Stimulated activated CD4-positive, alpha-beta T cell treated with anti-CD3 and anti-CD28 coated beads, Interleukin-15, amount 100 ng/mL, for 1 hour (primary cell): ENCODE measurements around the gene EIF2AK2.
"Not testable (repeated sequence)": the region's sequence is repeated elsewhere in the genome, so short reads cannot be mapped to it uniquely, and the experiment has no call there.

Experiments
- DNase-seq, 2 donors: peaks; one replicate each; pipeline ENCODE4 v3.0.0-alpha.2; 2020; ENCODE audit warnings: low read depth in 1 of 2, low spot score in 1 of 2

Gene EIF2AK2

DNA sequence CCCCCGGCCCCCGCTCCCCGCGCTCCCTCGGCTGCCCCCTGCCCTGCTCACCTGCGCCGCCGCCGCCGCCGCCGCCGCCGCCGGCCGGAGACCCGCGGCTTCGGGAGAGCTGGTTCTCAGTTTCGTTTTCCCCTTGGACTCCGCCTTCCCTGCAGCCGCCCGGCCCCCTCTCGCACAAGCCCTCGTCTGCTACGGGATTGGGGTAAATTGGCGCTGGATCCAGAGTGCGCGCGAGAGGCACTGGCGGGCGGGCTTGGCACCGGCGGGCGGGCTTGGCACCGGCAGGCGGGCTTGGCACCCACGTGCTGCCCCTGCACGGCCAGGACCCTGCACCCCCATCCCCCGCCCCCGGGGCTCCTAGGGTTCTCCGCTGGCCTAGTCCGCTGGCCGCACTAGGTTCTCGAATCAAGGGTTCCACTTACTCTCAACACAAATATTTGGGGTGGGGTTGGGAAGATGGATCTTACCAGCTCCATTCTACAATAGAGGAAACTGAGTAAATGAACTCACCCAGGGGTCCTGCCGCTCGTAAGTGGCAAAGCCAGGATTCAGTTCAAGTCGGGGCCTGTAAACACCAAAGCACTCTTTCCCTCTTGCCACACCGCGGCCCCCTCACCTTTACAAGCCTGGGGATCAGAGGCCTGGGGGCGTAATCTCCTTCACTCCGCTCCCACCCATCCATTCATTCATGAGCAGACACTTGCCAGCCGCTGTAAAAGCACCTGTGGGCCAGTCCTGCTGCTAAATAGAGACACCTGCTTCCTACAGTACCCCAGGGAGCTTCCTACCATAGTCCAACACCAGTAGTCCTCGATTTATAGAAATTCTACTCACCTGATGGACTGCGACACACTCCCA is at the start of gene EIF2AK2:
Gene EIF2AK2 (minus strand): TSS at position 124 of the 858 bp plus-strand sequence. CDS start 9,174 bp downstream, outside the sequence.
- DNase-seq = peak; percentile 56 to 57

GRCh38 chr2:37205689-37206341 is 49.0 kb upstream of the EIF2AK2 start:
- DNase-seq = no peak

DNA sequence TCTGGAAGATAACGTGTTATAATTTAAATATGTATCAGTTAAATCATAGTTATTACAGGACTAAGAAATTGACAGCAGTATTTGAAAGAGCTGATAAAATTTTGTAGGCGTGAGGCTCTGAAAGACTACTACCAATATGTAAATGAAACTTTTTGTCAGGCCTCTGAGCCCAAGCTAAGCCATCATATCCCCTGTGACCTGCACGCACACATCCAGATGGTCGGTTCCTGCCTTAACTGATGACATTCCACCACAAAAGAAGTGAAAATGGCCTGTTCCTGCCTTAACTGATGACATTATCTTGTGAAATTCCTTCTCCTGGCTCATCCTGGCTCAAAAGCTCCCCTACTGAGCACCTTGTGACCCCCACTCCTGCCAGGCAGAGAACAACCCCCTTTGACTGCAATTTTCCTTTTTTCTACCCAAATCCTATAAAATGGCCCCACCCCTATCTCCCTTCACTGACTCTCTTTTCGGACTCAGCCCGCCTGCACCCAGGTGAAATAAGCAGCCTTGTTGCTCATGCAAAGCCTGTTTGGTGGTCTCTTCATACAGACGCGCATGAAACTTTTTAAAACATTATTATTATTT is 48.4 kb upstream of the EIF2AK2 start:
- DNase-seq = not testable (repeated sequence)

DNA sequence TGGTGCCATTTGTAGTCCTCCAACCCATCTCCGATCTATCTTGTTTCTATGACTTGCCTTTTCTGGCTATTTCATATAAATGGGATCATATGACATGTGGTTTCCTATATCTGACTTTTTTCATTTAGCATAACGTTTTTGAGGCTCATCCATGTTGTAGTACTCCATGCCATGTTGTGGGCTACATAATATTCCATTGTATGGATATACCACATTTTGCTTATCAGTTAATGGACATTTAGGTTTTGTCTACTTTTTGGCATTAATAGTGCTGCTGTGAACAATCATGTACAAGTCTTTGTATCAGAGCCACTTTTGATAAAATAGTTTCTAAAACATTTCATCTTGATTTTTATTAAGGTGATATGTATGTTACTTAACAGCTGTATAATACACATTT is 46.9 kb upstream of the EIF2AK2 start:
- no peak for DNase-seq

DNA sequence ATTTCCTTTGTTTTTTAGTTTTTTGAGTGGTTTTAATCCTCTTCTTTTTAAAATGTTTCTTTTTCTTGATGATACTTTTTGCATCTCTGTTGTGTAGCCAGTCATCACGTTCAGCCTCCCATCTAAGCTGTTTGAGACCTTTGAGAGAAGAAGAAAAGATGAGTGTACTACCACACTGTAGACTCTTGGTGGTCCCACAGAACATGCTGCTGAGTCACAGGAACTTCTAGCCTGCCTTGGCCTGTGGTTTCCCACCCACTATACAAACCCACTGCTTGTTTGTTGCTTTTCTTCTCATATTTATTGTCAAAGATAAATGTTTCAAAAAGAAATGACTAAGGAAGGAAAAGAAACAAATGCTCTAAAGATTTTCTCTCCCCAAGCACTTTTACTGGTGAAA is 45.0 kb upstream of the EIF2AK2 start:
- no peak for DNase-seq

DNA sequence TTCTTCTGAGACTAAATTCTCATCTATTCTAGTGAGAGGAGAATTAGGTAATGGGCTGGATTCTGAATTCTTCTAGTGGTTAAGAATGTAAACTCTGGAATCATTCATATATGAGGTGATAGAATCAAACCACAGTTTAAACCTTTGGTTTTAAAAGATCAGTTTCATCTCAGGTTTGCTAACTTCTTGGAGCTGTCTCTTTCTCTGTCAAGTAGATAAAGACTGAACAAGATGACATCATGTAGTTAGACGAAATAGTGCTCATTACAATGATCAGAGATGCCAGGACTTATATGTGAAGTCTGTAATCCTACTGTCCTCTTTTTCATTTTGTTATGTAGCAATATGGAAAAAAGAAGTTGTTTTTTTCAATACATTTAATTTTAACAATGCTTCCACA is 44.4 kb upstream of the EIF2AK2 start:
- no peak for DNase-seq

DNA sequence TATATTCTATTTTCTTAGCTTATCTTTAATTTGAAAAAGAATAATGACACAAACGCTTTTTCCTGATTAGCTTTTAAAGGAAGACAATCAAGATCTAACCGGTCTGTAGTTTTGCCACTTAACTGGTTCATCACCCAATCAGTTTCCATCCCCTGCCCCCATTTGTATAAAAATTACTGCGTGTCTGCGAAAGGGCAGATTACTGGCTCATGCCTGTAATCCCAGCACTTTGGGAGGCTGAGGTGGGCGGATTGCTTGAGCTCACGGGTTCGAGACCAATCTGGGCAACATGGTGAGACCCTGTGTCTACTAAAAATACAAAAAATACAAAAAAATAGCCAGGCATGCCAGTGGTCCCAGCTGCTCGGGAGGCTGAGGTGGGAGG is 41.9 kb upstream of the EIF2AK2 start:
- no peak for DNase-seq

DNA sequence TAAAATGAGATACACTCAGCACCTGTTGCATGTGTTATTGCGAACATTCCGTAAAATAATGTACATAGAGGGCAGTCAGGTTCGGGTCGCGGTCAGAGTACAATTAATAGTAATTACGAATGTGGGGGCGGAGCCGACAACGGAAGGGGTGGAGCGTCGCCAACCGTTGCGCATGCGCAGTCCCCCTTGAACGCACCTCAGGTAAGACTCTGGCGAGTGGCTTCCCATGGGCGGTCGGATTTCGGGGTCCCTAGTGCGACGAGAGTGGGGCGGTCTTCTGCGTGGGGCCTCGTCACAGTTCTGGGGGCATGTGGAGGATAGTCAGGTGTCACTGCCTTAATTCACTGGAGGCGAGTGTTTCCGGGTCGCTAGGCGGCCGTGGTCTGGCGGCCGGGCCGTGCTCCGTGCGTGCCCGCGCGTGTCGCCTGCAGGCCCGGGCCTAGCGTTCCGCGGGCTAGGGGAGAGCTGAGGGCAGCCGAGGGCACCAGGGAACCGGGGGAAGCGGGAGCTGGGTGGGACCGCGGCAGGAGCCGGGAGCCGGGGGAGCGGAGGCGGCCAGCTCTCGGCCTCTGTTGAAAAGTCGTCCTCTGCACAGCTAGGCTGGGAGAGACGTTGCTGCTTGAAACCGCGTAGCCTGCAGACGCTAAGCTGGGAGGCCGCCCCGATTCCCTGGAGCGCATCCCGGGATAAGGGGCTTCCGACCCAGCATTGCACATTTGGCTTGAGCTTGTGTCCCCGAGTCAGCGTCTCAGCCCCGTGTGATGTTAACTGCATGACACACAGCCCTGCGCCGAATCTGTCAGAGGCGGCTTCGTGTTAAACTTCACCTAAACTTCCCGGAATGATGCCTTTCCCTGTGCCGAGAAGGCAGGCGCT is 39.8 kb upstream of the EIF2AK2 start, which contains the start of gene CEBPZOS:
Gene CEBPZOS (plus strand): TSS at position 177 of the 876 bp plus-strand sequence. CDS start 3,209 bp downstream, outside the sequence.
- peak; percentile 83 to 86 for DNase-seq

GRCh38 chr2:37195862-37196319 is 39.1 kb upstream of the EIF2AK2 start:
- DNase-seq = not testable (repeated sequence)

DNA sequence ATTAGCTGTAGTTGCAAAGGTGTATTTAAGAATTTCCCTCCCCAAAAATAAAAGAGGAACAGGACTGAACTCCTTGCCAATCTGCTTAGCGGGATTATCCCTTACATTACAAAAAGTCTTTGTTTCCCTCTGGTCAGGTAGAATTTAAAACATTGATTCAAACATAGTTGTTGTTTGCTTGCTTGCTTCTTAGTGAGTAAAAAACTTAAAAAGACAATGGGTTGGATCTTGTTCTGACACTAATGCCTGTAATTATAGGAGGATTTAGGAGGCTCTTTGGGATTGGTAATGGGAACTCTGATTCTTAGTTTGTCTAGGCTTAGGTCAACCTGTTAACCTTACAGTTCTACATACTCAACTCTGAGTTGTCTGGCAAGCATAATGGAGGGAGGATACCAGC is 35.8 kb upstream of the EIF2AK2 start:
- DNase-seq = no peak

- no peak for DNase-seq
Measured at GRCh38 chr2:37191747-37192146, 35.0 kb upstream of the EIF2AK2 start.

DNA sequence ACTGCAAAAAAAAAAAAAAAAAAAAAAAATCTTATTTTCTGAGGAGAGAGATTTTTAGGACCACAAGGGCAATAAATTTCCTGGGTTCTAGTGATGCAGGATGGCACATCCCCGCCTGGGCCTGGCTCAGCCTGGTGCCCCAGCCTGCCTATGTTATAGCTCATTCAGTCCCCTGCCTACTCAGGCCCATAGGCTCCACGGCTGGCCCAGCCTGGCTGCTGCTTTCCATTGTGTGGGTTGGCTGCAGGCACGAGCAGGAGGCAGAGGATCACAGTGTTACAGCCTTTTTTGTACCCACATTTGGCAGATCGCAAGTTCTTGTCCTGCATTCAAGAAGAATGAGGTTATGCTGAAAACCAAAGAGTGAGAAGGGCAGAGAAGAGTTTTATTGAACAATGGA is 34.5 kb upstream of the EIF2AK2 start:
- DNase-seq = no peak

DNA sequence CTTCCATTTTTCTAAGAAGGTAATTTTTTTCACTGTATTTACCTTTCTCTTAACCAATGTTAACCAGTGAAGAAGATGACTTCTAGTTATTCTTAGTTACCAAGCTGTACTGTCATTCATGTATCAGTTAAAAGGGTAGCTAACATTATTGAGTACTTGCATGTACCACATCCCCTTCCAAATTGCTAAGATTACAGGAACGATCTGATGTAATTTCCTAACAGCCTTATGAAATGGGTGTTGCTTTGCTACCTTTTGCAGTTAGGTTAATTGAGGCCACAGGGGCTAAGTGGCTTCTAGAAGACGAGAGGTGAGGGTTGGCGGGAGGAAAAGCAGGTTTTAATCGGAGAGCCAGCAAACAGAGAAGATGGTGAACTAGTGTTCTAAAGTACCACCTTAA is 33.5 kb upstream of the EIF2AK2 start:
- DNase-seq = no peak

DNA sequence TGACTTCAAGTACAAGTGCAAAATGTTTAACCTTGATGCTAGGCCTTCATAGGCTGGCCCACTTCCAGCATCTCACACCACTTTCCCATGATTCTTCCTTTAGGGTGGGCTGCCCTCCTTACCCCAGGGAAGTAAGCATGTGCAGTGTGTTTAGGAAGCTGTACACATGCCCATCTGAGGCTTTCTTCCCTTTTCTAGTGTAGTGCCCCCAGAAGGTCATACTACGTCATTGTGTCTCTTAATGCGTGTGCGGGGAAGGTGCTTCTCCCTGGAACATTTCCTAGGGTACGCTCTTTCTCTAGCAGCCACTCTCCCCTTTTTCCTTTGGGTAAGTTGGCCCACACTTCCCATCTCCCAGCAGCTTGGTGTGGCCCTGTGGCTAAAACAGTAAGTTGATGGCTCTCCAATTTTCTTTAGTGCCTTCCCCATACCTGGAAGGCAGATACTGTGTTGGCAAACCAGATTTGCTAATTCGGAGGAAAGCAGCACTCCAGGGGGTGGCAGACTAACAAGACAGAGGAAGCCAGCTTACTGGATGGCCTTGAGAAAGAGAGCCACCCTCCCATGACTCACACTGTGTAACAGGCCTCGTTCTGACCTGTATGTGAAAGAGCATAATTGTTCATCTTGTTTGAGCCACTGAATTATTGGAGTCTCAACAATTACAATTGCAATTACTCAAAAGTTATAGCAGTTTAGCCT is 32.8 kb upstream of the EIF2AK2 start:
- DNase-seq = no peak

- DNase-seq = no peak
Measured at GRCh38 chr2:37188570-37188969, 31.8 kb upstream of the EIF2AK2 start, which contains the start of gene SULT6B1. Gene SULT6B1, minus strand, starts transcription at chr2:37188670. Its CDS starts 30 bp downstream, at chr2:37188640.

DNA sequence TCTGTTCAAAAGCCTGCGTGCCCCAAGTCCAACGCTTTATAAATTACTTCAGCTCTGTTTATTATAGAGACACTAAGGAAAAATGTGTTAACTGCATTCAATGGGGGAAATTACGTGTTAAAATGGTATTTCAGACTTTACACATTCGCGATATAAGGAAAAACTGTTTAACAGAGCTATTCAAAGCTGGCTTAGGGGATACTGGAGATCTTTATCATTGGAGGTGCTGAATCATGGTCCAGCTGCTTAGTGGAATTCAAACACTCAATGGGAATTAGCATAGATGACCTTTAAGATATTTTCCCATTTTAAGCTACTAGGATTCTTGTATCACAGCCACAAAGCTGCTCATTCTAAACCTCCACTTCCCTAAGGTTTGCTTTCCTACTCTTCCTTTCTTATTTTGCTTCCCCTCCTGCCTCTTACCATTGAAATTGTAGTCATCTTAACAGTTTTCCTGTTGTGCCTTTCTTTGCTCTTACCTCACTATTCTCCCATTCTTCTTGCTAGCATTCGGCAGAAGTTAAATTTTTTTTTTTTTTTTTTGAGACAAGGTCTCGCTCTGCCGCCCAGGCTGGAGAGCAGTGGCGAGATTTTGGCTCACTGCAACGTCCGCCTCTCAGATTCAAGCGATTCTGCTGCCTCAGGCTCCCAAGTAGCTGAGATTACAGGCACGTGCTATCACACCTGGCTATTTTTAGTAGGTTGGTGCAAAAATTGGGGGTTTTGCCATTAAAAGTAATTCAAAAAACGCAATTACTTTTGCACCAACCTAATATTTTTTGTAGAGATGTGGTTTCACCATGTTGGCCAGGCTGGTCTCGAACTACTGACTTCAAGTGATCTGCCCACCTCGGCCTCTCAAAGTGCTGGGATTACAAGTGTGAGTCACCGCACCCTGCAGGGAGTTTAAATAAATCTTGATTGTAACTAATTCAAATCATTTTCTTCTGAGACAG is 25.2 kb upstream of the EIF2AK2 start:
- no peak for DNase-seq

DNA sequence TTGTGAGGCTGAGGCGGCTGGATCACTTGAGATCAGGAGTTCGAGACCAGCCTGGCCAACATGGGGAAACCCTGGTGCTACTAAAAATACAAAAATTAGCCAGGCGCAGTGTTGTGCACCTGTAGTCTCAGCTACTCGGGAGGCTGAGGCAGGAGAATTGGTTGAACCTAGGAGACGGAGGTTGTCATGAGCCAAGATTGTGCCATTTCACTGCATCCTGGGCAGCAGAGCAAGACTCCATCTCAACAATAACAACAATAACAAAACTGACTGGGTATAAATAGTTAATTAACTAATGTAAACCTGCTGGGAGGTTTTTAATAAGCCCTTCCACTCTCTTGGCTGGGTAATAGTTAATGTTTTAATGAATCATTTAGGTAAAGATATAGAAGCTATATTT is 23.9 kb upstream of the EIF2AK2 start:
- no peak for DNase-seq

- no peak for DNase-seq
Measured at GRCh38 chr2:37180006-37180639, 23.3 kb upstream of the EIF2AK2 start.

- no peak for DNase-seq
Measured at GRCh38 chr2:37173741-37174140, 17.0 kb upstream of the EIF2AK2 start.
